ENCODE measurements around the gene WDR82. TPM values are rescaled to one million over a fixed set of nuclear protein-coding genes. Genes with fewer than 3 reads are reported as not detected.

The WDR82 gene
- total and polyA plus RNA-seq, 2 of the 4 experiments (the other 2 are of a cell fraction), result 38.1 to 68.1 TPM

DNA sequence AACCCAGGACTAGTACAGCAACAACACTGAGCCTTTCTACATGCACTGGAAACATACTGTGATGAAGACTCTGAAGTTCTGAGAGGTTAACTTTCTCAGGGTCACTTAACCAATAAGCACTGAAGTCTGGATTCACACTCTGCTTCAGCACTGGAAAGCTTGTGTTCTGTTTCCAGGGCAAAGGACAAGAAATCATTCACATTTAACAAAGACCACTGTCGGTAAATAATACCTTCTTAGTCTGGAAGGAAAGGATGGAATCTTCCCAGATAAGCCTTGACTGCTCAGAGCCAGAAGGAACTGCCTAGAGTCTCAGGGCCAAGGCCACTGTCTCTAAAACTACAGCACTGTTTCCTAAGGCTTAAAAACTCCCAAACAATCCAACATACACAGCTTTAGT, 4.9 kb upstream of the WDR82 start:
- H3K56ac ChIP-seq (ENCODE audit: extremely low read depth, insufficient read depth, low read length), result peak overlapping the region; percentile 11; the same call in 1 of the 2 replicates
- H3K4ac ChIP-seq (ENCODE audit: low read depth, low read length), result no peak overlapping the region
- H3K79me1 ChIP-seq (ENCODE audit: low read depth in 1 of 2, low read length in 2 of 2), result peaks cover 17 to 33% of the 10 kb centered on the region in 2 experiments; a peak in 3 of 4 replicates
- no peak for DNase-seq
- H3K4me1 ChIP-seq (ENCODE audit: control insufficient read depth, insufficient read depth, low read length), result peaks cover 11% of the 10 kb centered on the region
- intact Hi-C loops (cut with micrococcal nuclease), result no loop called here
- H3K27me3 ChIP-seq (ENCODE audit: control insufficient read depth, insufficient read depth, low read length), result no peaks in the 10 kb centered on the region
- no peak overlapping the region for H3K4me2 ChIP-seq (ENCODE audit: low read depth, low read length)
- no peak overlapping the region for H3K14ac ChIP-seq (replicated peaks; ENCODE audit: low read depth, low read length)
- no peak overlapping the region for H2BK15ac ChIP-seq (ENCODE audit: low read depth, low read length)
- no peaks in the 10 kb centered on the region for H3K9me3 ChIP-seq (ENCODE audit: control insufficient read depth, insufficient read depth, low read length)
- peaks cover 15% of the 10 kb centered on the region for H3K9me1 ChIP-seq (ENCODE audit: insufficient read depth, low read length)
- H3K18ac ChIP-seq (ENCODE audit: low read depth, low read length), result no peak overlapping the region
- no peak overlapping the region for H2BK5ac ChIP-seq (ENCODE audit: low read depth, low read length, poor library complexity, severe bottlenecking)
- H4K5ac ChIP-seq (ENCODE audit: low read depth, low read length), result no peak overlapping the region
- CTCF ChIA-PET, result interaction anchor here (1.1 kb wide), 1 partner anchor 44 kb away, joined by 3 read pairs; the partner anchor contains the start of gene TWF2
- H4K20me1 ChIP-seq (ENCODE audit: insufficient read depth, low read length), result no peaks in the 10 kb centered on the region; the same call in 1 of the 2 replicates
- no TSS peak for BruUV-seq (replicated peaks)
- in situ Hi-C loops (cut with MboI; ENCODE audit: low sequenced_read_pairs), result no loop called here
- dilution Hi-C loops (cut with HindIII; ENCODE audit: low sequenced_read_pairs, unreplicated experiment), result no loop called here
- H3K36me3 ChIP-seq (ENCODE audit: control insufficient read depth, insufficient read depth, low read length), result no peaks in the 10 kb centered on the region
- H2BK120ac ChIP-seq (ENCODE audit: low read depth, low read length), result no peak overlapping the region
- H3K9ac ChIP-seq (ENCODE audit: low read depth, low read length), result no peak overlapping the region
- H3K23ac ChIP-seq (ENCODE audit: low read depth, low read length), result no peak overlapping the region; the same call in 1 of the 2 replicates
- H2BK20ac ChIP-seq (ENCODE audit: low read depth, low read length), result no peak overlapping the region
- H4K8ac ChIP-seq (ENCODE audit: low read depth in 2 of 2, low read length in 2 of 2), result no peak overlapping the region
- H2AFZ ChIP-seq (replicated peaks; ENCODE audit: low read length, poor library complexity), result no peak overlapping the region
- H2AK9ac ChIP-seq (replicated peaks; ENCODE audit: low read depth, low read length, poor library complexity), result no peak overlapping the region
- H4K91ac ChIP-seq (ENCODE audit: insufficient read depth, low read depth, low read length), result no peak overlapping the region
- no peak overlapping the region for H2AK5ac ChIP-seq (ENCODE audit: low read depth, low read length)
- POLR2A ChIA-PET (ENCODE audit: unreplicated experiment), result no interaction called here
- WGBS, 2 experiments (ENCODE audit: extremely low coverage in 2 of 2, insufficient read length in 1 of 2), result no CpG with 5 or more reads among the region's 1 CpG
- TF ChIP-seq, protein P1, sequence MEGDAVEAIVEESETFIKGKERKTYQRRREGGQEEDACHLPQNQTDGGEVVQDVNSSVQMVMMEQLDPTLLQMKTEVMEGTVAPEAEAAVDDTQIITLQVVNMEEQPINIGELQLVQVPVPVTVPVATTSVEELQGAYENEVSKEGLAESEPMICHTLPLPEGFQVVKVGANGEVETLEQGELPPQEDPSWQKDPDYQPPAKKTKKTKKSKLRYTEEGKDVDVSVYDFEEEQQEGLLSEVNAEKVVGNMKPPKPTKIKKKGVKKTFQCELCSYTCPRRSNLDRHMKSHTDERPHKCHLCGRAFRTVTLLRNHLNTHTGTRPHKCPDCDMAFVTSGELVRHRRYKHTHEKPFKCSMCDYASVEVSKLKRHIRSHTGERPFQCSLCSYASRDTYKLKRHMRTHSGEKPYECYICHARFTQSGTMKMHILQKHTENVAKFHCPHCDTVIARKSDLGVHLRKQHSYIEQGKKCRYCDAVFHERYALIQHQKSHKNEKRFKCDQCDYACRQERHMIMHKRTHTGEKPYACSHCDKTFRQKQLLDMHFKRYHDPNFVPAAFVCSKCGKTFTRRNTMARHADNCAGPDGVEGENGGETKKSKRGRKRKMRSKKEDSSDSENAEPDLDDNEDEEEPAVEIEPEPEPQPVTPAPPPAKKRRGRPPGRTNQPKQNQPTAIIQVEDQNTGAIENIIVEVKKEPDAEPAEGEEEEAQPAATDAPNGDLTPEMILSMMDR (conservative IDR thresholded peaks at IDR 0.05; ENCODE audit: low read depth, low read length), result no peak
- TF ChIP-seq MXI1 (IDR thresholded peaks at IDR 0.05; ENCODE audit: borderline replicate concordance, low read depth, low read length), result no peak
- TF ChIP-seq RCOR1 (IDR thresholded peaks at IDR 0.05; ENCODE audit: insufficient replicate concordance, low read length), result no peak
- TF ChIP-seq FOS (IDR thresholded peaks at IDR 0.05; ENCODE audit: low read depth, low read length), result no peak
- no peak for TF ChIP-seq BHLHE40 (IDR thresholded peaks at IDR 0.05; ENCODE audit: low read depth, low read length)
- TF ChIP-seq RAD21 (IDR thresholded peaks at IDR 0.05; ENCODE audit: low read length), result no peak
- no peak for TF ChIP-seq POLR2A (IDR thresholded peaks at IDR 0.05; ENCODE audit: low read depth, low read length)
- TF ChIP-seq MAZ (IDR thresholded peaks at IDR 0.05; ENCODE audit: borderline replicate concordance, low read depth, low read length), result no peak
- TF ChIP-seq, protein P2, sequence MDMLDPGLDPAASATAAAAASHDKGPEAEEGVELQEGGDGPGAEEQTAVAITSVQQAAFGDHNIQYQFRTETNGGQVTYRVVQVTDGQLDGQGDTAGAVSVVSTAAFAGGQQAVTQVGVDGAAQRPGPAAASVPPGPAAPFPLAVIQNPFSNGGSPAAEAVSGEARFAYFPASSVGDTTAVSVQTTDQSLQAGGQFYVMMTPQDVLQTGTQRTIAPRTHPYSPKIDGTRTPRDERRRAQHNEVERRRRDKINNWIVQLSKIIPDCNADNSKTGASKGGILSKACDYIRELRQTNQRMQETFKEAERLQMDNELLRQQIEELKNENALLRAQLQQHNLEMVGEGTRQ (IDR thresholded peaks at IDR 0.05; ENCODE audit: low read depth, low read length), result no peak
- no peak overlapping the region for H3K4me3 ChIP-seq (ENCODE audit: insufficient read depth, low read depth, low read length)
- H3K27ac ChIP-seq (ENCODE audit: insufficient read depth, low read length), result no peak overlapping the region
- no peak for ATAC-seq (ENCODE audit: low read depth)

Measured in IMR-90 (cell line).